ENCODE data around the gene RPSA.
A peak's percentile ranks its signal among the peaks of the same experiment; 100 is the strongest.
"Not testable (repeated sequence)": the region's sequence is repeated elsewhere in the genome, so short reads cannot be mapped to it uniquely, and the experiment has no call there.

The RPSA gene

DNA sequence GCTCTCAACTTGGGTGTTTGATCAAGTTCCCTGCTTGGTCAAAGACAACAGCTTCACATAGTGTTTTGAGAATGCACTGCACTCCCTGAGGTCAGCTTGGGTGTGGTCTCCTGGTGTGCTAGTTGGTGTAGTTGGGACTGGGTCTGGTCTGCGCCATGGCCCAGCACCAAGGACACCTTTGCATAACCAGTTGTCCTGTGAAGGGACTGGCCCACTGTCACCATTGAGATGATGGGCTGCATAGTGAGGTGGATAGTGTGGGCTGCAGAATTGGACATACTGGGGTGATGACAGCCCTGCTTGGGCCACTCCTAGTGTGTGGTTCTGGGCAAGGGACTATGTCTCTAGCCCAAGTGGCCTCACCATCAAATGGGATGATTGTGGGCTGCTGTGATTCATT is 9.5 kb downstream of the RPSA start:
- H3K4me1 Mint-ChIP-seq (ENCODE audit: low read depth in 2 of 2), result peaks cover 4 to 21% of the 10 kb centered on the region in 2 donors
- H3K4me3 Mint-ChIP-seq, result no peak overlapping the region
- no peak for DNase-seq
- no peaks in the 10 kb centered on the region for H3K27me3 Mint-ChIP-seq
- no peaks in the 10 kb centered on the region for H3K9me3 Mint-ChIP-seq
- no peak for ATAC-seq (replicated peaks)
- peaks cover 42% of the 10 kb centered on the region for H3K36me3 Mint-ChIP-seq (ENCODE audit: insufficient read depth)
- peak overlapping the region in 1 of 2 donors; percentile 86 for H3K27ac Mint-ChIP-seq

DNA sequence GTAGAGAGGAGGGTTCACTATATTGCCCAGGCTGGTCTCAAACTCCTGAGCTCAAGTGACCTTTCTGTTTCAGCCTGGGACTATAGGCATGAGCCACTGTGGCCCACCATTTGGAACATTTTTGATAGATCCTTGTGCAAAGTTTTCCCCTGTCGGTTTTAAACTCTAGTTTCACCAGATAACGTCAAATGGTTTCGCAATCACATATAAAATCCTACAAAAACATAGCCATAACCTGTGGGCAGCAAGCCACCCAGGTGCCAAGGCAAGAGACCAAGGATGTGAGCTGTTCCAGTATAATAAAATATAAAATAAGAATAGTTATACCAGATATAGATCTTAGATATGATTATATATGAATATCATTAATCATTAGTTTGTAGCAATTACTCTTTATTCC is 10.5 kb downstream of the RPSA start:
- not testable (repeated sequence) for DNase-seq; ATAC-seq (replicated peaks); H3K9me3 Mint-ChIP-seq; H3K27ac Mint-ChIP-seq; H3K4me3 Mint-ChIP-seq; H3K27me3 Mint-ChIP-seq
- H3K36me3 Mint-ChIP-seq (ENCODE audit: insufficient read depth), result peaks cover 32% of the 10 kb centered on the region
- H3K4me1 Mint-ChIP-seq (ENCODE audit: low read depth in 2 of 2), result peaks cover 0 to 15% of the 10 kb centered on the region in 2 donors

DNA sequence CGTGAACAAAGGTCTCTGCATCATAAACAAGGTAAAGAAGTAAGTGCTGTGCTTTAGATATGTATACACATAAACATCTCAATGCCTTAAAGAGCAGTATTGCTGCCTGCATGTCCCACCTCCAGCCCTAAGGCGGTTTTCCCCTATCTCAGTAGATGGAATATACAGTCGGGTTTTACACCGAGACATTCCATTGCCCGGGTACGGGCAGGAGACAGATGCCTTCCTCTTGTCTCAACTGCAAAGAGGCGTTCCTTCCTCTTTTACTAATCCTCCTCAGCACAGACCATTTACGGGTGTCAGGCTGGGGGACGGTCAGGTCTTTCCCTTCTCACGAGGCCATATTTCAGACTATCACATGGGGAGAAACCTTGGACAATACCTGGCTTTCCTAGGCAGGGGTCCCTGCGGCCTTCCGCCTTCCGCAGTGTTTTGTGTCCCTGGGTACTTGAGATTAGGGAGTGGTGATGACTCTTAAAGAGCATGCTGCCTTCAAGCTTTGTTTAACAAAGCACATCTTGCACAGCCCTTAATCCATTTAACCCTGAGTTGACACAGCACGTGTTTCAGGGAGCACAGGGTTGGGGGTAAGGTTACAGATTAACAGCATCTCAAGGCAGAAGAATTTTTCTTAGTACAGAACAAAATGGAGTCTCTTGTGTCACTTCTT is 12.2 kb downstream of the RPSA start:
- not testable (repeated sequence) for H3K27me3 Mint-ChIP-seq; H3K27ac Mint-ChIP-seq; H3K4me1 Mint-ChIP-seq (ENCODE audit: low read depth in 2 of 2); ATAC-seq (replicated peaks); H3K4me3 Mint-ChIP-seq; DNase-seq; H3K9me3 Mint-ChIP-seq
- peaks cover 15% of the 10 kb centered on the region for H3K36me3 Mint-ChIP-seq (ENCODE audit: insufficient read depth)

DNA sequence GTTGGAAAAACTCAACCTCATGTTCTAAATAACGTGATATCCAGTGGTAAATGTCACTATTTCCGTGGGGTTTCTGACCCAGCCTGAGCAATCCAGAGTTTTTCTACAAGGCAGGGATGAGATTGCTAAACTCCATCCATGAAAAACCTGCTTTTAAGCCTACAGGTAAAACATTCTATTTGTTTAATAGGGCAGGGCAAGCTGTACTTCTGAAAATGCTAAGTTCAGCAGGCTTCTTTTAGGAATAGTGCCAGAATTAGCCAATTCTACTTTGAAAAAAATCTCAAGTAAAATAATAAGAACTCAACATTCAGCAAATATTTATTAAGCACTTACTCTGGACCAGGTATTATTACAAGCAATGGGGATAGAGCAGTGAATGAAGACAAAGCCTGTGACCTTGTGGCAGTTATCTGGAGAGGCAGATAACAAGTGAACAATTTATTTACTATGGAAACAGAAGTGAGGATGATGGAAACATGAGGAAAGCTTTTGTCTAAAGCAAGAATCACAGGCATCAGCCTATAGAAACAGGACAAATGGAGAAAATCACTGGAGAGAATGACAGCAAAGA is 13.3 kb downstream of the RPSA start:
- ATAC-seq (replicated peaks), result no peak
- Mint-ChIP-seq H3K4me1 (ENCODE audit: low read depth in 2 of 2) (peaks cover 0 to 7% of the 10 kb centered on the region in 2 donors), H3K27me3 (no peaks in the 10 kb centered on the region), H3K9me3 (no peaks in the 10 kb centered on the region), H3K4me3 (no peak overlapping the region), H3K27ac (no peak overlapping the region), H3K36me3 (ENCODE audit: insufficient read depth) (peaks cover 5% of the 10 kb centered on the region)
- DNase-seq, result no peak

DNA sequence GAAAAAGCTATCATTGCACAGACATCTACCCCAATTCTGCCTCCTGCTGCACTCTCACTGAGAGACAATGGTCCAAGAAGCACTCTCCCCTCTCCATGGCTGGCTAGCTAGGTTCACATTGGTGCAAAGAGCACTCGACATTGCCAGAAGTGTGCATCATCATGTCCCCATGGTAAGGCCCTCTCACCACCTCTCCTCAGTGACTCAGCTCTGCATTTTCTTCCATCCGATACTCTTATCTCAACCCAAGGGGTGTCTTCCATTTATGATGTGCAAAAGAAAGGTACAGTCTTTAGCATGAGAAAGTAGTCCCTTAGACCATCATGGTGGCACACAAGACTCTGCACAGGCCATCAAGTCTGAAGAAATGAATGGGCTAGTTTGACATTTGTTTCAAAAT is 14.0 kb downstream of the RPSA start:
- no peaks in the 10 kb centered on the region for H3K9me3 Mint-ChIP-seq

DNA sequence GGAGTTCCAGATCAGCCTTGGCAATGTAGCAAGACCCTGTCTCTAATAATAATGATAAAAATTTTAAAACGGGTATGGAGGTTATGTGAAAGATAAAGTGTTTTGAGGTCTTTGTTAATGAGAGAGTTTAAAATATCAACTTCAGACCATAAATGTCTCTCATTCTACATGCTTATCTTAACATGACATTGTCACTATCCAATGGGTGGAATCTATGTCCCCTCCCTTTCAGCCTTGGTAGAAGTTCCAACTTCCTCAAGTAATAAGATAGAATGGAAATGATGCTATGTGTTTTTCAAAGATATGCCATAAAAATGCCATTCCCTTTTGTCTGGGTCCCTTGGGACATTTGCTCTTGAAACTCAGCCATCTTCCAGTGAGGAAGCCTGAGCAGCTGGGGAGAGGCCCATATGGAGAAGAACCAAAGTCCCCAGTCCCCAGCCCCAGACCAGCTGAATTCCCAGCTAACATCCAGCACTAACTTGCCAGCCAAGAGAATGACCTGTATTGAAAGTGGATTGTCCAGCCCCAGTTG is 17.0 kb downstream of the RPSA start:
- DNase-seq (no peak), ATAC-seq (replicated peaks) (no peak)
- no peaks in the 10 kb centered on the region for H3K4me1 Mint-ChIP-seq (ENCODE audit: low read depth in 2 of 2)
- H3K9me3 Mint-ChIP-seq, result no peaks in the 10 kb centered on the region
- H3K36me3 Mint-ChIP-seq (ENCODE audit: insufficient read depth), result no peaks in the 10 kb centered on the region
- H3K27ac Mint-ChIP-seq, result no peak overlapping the region
- H3K27me3 Mint-ChIP-seq, result no peaks in the 10 kb centered on the region
- H3K4me3 Mint-ChIP-seq, result no peak overlapping the region

More for the DNA sequence above, 14.0 kb downstream of the RPSA start:
- DNase-seq (no peak), ATAC-seq (replicated peaks) (no peak)
- H3K27me3 Mint-ChIP-seq, result no peaks in the 10 kb centered on the region
- H3K36me3 Mint-ChIP-seq (ENCODE audit: insufficient read depth), result peaks cover under 1% of the 10 kb centered on the region
- H3K4me3 Mint-ChIP-seq, result no peak overlapping the region
- no peak overlapping the region for H3K27ac Mint-ChIP-seq
- peaks cover 0 to 6% of the 10 kb centered on the region in 2 donors for H3K4me1 Mint-ChIP-seq (ENCODE audit: low read depth in 2 of 2)

DNA sequence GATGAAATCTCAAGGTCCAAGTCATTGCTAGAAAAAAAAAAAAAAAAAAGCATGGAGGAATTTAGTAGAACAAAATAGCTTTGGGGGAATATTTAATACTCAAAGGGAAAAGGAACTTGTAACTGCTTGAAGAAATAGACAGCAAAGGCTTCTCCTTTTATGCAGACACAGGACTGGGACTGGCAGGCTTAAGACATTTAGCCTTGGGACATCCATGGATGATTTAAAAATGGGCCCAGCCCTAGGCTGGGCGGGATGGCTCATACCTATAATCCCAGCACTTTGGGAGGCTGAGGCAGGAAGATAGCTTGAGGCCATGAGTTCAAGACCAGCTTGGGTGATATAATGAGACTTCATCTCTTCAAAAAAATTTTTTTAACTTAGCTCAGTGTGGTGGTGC is 19.8 kb downstream of the RPSA start:
- H3K4me3 Mint-ChIP-seq, result no peak overlapping the region
- H3K9me3 Mint-ChIP-seq, result no peaks in the 10 kb centered on the region
- H3K27ac Mint-ChIP-seq, result no peak overlapping the region
- H3K4me1 Mint-ChIP-seq (ENCODE audit: low read depth in 2 of 2), result no peaks in the 10 kb centered on the region
- H3K27me3 Mint-ChIP-seq, result peaks cover 17 to 20% of the 10 kb centered on the region in 2 donors
- H3K36me3 Mint-ChIP-seq (ENCODE audit: insufficient read depth), result no peaks in the 10 kb centered on the region
- ATAC-seq (replicated peaks) (no peak), DNase-seq (no peak)

DNA sequence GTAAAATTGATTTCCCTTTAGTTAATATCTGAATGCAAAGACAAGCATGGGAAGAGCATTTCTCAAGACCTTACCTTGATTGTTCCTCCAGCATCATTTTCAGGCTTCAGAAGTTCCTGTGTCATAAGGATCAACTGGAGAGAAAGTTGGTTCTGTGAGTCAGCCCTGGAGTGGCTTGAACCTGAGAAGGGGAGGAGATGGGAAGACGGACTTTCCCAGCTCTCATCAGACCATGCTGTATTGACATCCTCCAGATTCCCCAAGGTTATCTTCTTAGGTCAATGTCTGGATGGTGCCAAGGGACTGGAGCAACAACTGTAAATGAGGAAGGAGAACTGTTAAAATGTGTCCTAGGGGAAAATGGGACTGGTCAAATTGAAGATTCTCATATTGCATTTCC is 21.0 kb downstream of the RPSA start:
- Mint-ChIP-seq H3K4me3 (no peak overlapping the region), H3K36me3 (ENCODE audit: insufficient read depth) (no peaks in the 10 kb centered on the region), H3K27ac (no peak overlapping the region), H3K27me3 (peaks cover 17 to 20% of the 10 kb centered on the region in 2 donors), H3K4me1 (ENCODE audit: low read depth in 2 of 2) (no peaks in the 10 kb centered on the region), H3K9me3 (no peaks in the 10 kb centered on the region)
- no peak for ATAC-seq (replicated peaks)
- no peak for DNase-seq

DNA sequence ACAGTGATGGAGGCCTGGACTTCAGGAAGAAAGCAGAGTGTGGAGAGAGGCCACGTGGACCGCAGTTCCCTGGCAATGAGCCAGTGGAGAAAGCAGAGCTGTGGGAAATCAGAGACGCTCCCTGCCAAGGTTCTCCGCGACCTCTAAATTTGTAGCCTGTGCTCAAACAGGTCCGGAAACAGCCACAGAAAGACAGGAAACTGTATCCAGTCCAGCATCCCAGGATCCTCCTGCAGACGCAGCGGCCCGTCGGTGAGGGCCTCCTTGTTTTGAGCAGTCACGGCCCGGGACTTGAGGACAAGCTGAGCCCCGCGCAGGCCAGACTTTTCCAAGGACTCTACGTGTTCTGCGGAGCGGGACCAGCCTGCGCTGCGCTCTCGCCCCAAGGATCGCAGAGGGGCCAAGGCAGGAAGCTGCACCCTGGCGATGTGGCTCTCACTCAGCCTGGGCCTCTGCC is 22.3 kb downstream of the RPSA start:
- Mint-ChIP-seq H3K27me3 (peaks cover 17 to 20% of the 10 kb centered on the region in 2 donors), H3K27ac (peak overlapping the region in 1 of 2 donors; percentile 44), H3K36me3 (ENCODE audit: insufficient read depth) (no peaks in the 10 kb centered on the region), H3K9me3 (no peaks in the 10 kb centered on the region), H3K4me3 (no peak overlapping the region), H3K4me1 (ENCODE audit: low read depth in 2 of 2) (no peaks in the 10 kb centered on the region)
- ATAC-seq (replicated peaks), result no peak
- no peak for DNase-seq

DNA sequence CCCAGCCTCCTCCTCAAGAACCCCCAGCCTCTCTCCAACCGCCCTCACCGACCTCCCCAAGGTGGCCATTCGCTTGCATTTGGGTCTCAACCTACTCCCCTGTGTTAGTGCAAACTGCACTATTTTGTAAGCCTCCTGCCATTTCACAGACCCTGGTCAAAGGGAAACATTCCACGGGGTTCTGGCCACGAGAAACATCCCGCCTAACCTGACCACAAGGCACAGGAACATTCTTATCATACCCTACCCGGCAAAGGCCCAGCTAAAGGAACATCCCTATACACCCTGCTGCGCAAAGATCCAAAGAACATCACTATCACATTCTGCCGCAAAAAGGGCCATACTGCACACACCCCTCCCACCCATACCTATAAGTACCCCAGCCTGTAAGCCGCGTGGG is 22.9 kb downstream of the RPSA start:
- Mint-ChIP-seq H3K27me3 (peaks cover 17 to 20% of the 10 kb centered on the region in 2 donors), H3K36me3 (ENCODE audit: insufficient read depth) (no peaks in the 10 kb centered on the region), H3K9me3 (no peaks in the 10 kb centered on the region), H3K4me3 (no peak overlapping the region), H3K27ac (no peak overlapping the region), H3K4me1 (ENCODE audit: low read depth in 2 of 2) (no peaks in the 10 kb centered on the region)
- ATAC-seq (replicated peaks) (no peak), DNase-seq (no peak)

DNA sequence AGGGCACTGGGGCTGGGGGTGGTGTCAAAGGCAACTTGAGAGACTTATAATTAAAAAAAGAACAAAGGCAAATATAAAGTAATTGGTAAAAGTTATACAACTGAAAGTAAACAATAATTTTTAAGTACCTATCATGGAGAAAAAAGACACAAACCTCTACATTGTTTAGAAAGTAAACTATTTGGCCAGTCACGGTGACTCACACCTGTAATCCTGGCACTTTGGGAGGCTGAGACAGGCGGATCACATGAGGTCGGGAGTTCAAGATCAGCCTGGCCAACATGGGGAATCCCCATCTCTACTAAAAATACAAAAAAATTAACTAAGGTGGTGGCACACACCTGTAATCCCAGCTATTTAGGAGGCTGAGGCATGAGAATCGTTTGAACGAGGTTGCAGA is 25.8 kb downstream of the RPSA start:
- ATAC-seq (replicated peaks), result no peak
- peaks cover 17 to 20% of the 10 kb centered on the region in 2 donors for H3K27me3 Mint-ChIP-seq
- H3K9me3 Mint-ChIP-seq, result no peaks in the 10 kb centered on the region
- H3K4me3 Mint-ChIP-seq, result no peak overlapping the region
- peak overlapping the region in 1 of 2 donors; percentile 38 for H3K27ac Mint-ChIP-seq
- no peaks in the 10 kb centered on the region for H3K4me1 Mint-ChIP-seq (ENCODE audit: low read depth in 2 of 2)
- DNase-seq, result no peak
- H3K36me3 Mint-ChIP-seq (ENCODE audit: insufficient read depth), result no peaks in the 10 kb centered on the region

DNA sequence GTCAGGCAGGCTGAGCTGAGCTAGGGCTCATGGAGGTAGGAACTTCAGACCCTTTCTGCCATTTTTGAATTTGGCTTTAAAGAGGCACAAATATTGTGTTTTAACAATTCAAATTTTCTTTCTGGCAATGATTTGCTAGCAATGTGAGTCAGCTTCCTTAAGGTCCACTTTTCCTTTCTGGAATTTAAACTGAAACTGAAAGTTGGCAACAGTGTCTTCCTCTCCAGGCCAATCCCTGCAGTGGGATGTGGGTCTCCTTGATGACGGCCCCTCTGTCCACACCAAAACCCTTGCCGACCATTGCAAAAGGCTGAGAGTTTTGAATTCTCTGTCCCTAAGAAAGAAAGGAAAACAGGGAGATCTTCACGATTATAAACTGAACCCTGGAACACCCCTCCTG is 27.1 kb downstream of the RPSA start:
- Mint-ChIP-seq H3K9me3 (no peaks in the 10 kb centered on the region), H3K4me3 (no peak overlapping the region), H3K27me3 (peaks cover 17 to 20% of the 10 kb centered on the region in 2 donors), H3K27ac (no peak overlapping the region), H3K4me1 (ENCODE audit: low read depth in 2 of 2) (no peaks in the 10 kb centered on the region), H3K36me3 (ENCODE audit: insufficient read depth) (no peaks in the 10 kb centered on the region)
- no peak for DNase-seq
- no peak for ATAC-seq (replicated peaks)

DNA sequence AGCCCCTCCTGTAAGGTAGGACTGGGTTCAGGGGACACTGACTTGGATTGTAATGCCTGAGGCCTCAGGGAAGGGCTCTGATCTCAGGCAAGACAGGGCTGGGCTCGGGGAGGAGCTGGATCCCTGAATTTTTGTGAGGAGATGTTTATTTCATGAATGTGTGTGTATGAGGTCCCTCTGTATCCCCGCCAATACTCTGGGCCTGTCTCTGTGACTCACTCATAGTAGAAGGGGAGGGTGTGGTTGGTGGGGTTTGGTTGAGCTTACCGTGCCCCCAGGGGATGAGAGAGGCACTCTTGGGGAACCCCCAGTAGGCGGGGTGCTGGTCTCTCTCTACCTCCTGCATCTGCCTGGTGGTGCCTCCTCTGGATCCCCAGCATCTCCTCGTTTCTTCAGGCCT is 28.1 kb downstream of the RPSA start:
- Mint-ChIP-seq H3K27me3 (peaks cover 11 to 16% of the 10 kb centered on the region in 2 donors), H3K4me3 (no peak overlapping the region), H3K36me3 (ENCODE audit: insufficient read depth) (no peaks in the 10 kb centered on the region), H3K4me1 (ENCODE audit: low read depth in 2 of 2) (no peaks in the 10 kb centered on the region), H3K27ac (no peak overlapping the region), H3K9me3 (no peaks in the 10 kb centered on the region)
- ATAC-seq (replicated peaks), result no peak
- DNase-seq, result no peak
